CD4-positive, alpha-beta memory T cell (primary cell): ENCODE results near the gene TOR1A. TPM values are rescaled to one million over a fixed set of nuclear protein-coding genes. Genes with fewer than 3 reads are reported as not detected.
A peak's percentile ranks its signal among the peaks of the same experiment; 100 is the strongest.

ENCODE experiments used
- CTCF ChIA-PET: fragments of 350-600 bp; sonication (Branson Sonifier 250); formaldehyde crosslinking; loops from one replicate; lab custom pipeline; 2021; ENCODE audit warnings: inconsistent platforms; ENCODE audit not compliant: partially characterized antibody; lab: Charles Lee
- POLR2A ChIA-PET: fragments of 350-600 bp; sonication (Branson Sonifier 250); formaldehyde crosslinking; loops from one replicate; lab custom pipeline; 2021; ENCODE audit not compliant: partially characterized antibody; lab: Charles Lee
- DNase-seq, 5 donors: peaks; one replicate each; pipeline versions ENCODE4 v3.0.0 to v3.0.0-alpha.2; 2020 to 2022; ENCODE audit warnings: mixed read lengths in 1 of 5
- H3K27ac ChIP-seq: one replicate; pipeline ENCODE4 v1.7.0; 2013; ENCODE audit warnings: low read depth, low read length
- H3K27me3 ChIP-seq: 2 replicates; pipeline ENCODE4 v1.7.0; 2013; ENCODE audit warnings: mild to moderate bottlenecking, low read length, moderate library complexity; ENCODE audit not compliant: insufficient read depth
- H3K36me3 ChIP-seq: 2 replicates; pipeline ENCODE4 v1.7.0; 2013; ENCODE audit warnings: mild to moderate bottlenecking, low read length, moderate library complexity; ENCODE audit not compliant: insufficient read depth
- H3K4me1 ChIP-seq: 2 replicates; pipeline ENCODE4 v1.7.0; 2013; ENCODE audit warnings: mild to moderate bottlenecking, low read length, moderate library complexity; ENCODE audit not compliant: insufficient read depth
- H3K4me3 ChIP-seq, 2 donors: one replicate each; pipeline ENCODE4 v1.7.0; 2013; ENCODE audit warnings: low read length in 2 of 2, mild to moderate bottlenecking in 1 of 2
- H3K9me3 ChIP-seq, 2 donors: one replicate each; pipeline ENCODE4 v1.7.0; 2013; ENCODE audit warnings: low read length in 2 of 2, control low read depth in 1 of 2; ENCODE audit not compliant: control insufficient read depth in 1 of 2
- H3K27ac Mint-ChIP-seq, 7 donors: one replicate each; pipeline ENCODE4 v1.8.0; 2020 to 2021; ENCODE audit warnings: mixed read lengths in 7 of 7, mild to moderate bottlenecking in 6 of 7, inconsistent platforms in 3 of 7, moderate library complexity in 3 of 7
- H3K27me3 Mint-ChIP-seq, 2 donors: one replicate each; pipeline ENCODE4 v1.8.0; 2020 to 2021; ENCODE audit warnings: mixed read lengths in 2 of 2
- H3K36me3 Mint-ChIP-seq, 2 donors: one replicate each; pipeline ENCODE4 v1.8.0; 2020 to 2021; ENCODE audit warnings: mixed read lengths in 2 of 2, inconsistent platforms in 1 of 2, mild to moderate bottlenecking in 1 of 2
- H3K4me1 Mint-ChIP-seq, 4 donors: one replicate each; pipeline ENCODE4 v1.8.0; 2020 to 2021; ENCODE audit warnings: mixed read lengths in 4 of 4, mild to moderate bottlenecking in 1 of 4
- H3K4me3 Mint-ChIP-seq, 8 donors: one replicate each; pipeline ENCODE4 v1.8.0; 2020 to 2021; ENCODE audit warnings: mixed read lengths in 8 of 8, mild to moderate bottlenecking in 7 of 8, moderate library complexity in 6 of 8, inconsistent platforms in 3 of 8
- H3K9me3 Mint-ChIP-seq, 8 donors: one replicate each; pipeline ENCODE4 v1.8.0; 2020 to 2021; ENCODE audit warnings: mixed read lengths in 8 of 8, mild to moderate bottlenecking in 5 of 8, inconsistent platforms in 3 of 8, moderate library complexity in 1 of 8
- intact Hi-C: fragments of 100-400 bp; cut with micrococcal nuclease; formaldehyde crosslinking; loops from one replicate; pipeline ENCODE4 v1.15.1; 2023
- polyA plus RNA-seq, 2 donors: library from polyadenylated mRNA; unstranded; fragments of 300-500 nt; fragmentation: Illumina TruSeq; gene quantifications; one replicate each; pipeline ENCODE4 v1.2.3, GENCODE V29; 2021
- total RNA-seq, 2 experiments: library from RNA; stranded (reverse); gene quantifications; one replicate each; pipeline ENCODE4 v1.2.3, GENCODE V29; 2021

TOR1A gene
- total and polyA plus RNA-seq, 4 experiments from 2014 or later = 39.8 to 82.5 (median 54.1) TPM

DNA sequence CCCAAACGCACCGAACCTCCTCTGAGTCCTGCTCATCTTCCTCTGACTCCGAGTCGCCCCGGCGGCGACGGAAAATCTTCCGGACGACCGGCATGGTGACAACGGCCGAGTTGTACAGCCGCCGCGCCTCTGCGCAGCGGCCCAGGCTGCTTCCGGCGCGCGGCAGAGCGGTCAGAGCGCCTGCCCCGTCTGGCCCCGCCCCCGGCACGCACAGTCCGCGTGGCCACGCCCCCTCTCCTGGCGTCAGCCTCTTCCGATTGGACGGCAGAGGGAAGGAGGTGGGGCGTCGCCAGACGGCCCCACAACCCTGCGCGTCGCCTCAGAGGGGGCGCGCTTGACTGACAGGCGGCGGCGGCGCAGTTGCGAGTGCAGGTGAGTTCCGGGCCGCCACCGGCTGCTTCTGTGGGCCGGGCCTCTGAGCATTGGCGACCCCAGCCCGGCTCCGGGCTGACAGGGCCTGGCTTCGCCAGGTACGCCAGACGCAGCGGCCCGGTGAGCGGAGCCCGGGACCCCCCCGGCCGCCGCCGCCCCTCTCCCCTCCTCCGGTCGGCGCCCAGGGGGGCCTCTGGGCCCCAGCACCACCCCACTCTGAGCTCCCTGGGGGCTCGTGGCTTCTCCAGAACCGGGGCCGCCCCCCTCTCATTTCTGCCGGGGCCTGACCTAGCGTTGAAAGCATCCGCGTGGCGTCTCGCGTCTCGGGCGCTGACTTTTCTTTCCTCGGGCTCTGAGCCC lies 11.4 kb upstream of the TOR1A start, which contains the start of the genes C9orf78 and USP20:
Gene C9orf78 (minus strand): TSS at position 148 of the 732 bp plus-strand sequence. CDS start 54 bp downstream, at position 94.
Gene USP20 (plus strand): TSS at position 331 of the 732 bp plus-strand sequence. CDS start 17,098 bp downstream, outside the sequence.
- Histone ChIP-seq H3K4me3 (peak within 1 kb of the TSS; percentile 76 to 98), H3K27ac (peak within 1 kb of the TSS; percentile 92), H3K27me3 (no peaks in the 10 kb centered on the region), H3K36me3 (peaks cover 33% of the 10 kb centered on the region), H3K4me1 (peaks cover 60% of the 10 kb centered on the region), H3K9me3 (no peaks in the 10 kb centered on the region)
- peak within 1 kb of the TSS; percentile 96 to 99 (median 98) for H3K4me3 Mint-ChIP-seq
- peak; percentile 95 to 98 (median 98) for DNase-seq
- no peaks in the 10 kb centered on the region for H3K27me3 Mint-ChIP-seq
- peak within 1 kb of the TSS; percentile 97 to 99 (median 99) for H3K27ac Mint-ChIP-seq
- H3K36me3 Mint-ChIP-seq = peaks cover 18 to 63% of the 10 kb centered on the region in 2 donors
- CTCF ChIA-PET = interaction anchor here (0.9 to 6.2 kb wide), 5 partner anchors 33 to 264 kb away, joined by 3 to 41 read pairs (median 3); no protein-coding TSS in a partner anchor
- H3K4me1 Mint-ChIP-seq = peaks cover 41 to 69% (median 56%) of the 10 kb centered on the region in 4 donors
- intact Hi-C loops = loop anchor here (1.0 to 5.0 kb wide), 6 partner anchors 11 to 218 kb away; partner anchors contain the start of genes GPR107, TOR1A and TOR1B
- H3K9me3 Mint-ChIP-seq = no peaks in the 10 kb centered on the region
- POLR2A ChIA-PET = interaction anchor here (0.7 to 10.4 kb wide), 25 partner anchors 9 to 293 kb away, joined by 3 to 221 read pairs (median 5); partner anchors contain the start of genes FNBP1, TOR1A and TOR1B

DNA sequence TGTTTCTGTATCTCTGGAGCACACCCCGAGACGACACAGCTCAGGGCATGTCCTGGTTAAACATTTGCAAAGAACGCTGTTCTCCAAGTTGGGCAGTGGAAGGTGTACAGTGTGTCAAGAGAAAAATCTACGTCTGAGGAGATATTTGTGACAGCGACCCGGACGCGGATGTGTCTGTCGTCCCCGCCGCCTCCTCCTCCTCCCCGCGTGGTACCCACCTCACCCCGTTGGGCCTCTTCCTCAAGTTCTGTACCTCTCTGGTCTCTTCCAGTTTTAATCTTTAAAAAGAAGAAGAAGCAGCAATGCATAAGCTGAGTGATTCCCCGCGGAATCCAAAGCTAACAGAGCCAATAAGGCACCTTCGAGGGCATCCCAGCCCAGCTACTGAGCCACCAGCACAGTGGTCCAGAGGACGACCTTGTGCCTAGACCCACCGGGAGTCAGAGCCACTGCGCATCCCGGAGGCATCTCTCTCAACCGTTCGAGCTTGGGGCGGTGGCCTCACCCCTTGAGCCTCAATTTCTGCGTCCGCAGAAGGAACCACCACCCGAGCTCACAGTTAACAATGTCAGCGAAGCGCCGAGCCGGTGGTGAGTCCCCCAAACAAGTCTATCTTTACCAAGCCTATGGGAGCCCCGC lies 10.7 kb upstream of the TOR1A start:
- Mint-ChIP-seq H3K36me3 (peaks cover 22 to 69% of the 10 kb centered on the region in 2 donors), H3K27me3 (no peaks in the 10 kb centered on the region), H3K9me3 (no peaks in the 10 kb centered on the region), H3K27ac (peak overlapping the region; percentile 97 to 99 (median 99)), H3K4me3 (peak overlapping the region; percentile 96 to 99 (median 98)), H3K4me1 (peaks cover 37 to 62% (median 51%) of the 10 kb centered on the region in 4 donors)
- H3K9me3 ChIP-seq = no peaks in the 10 kb centered on the region
- POLR2A ChIA-PET = interaction anchor here (0.7 to 10.4 kb wide), 20 partner anchors 10 to 294 kb away, joined by 3 to 221 read pairs (median 6); partner anchors contain the start of genes FNBP1, TOR1A and TOR1B
- H3K27ac ChIP-seq = peak overlapping the region; percentile 92
- peak overlapping the region; percentile 50 to 76 for H3K4me3 ChIP-seq
- H3K4me1 ChIP-seq = peaks cover 53% of the 10 kb centered on the region
- CTCF ChIA-PET = interaction anchor here (0.9 to 6.2 kb wide), 4 partner anchors 26 to 219 kb away, joined by 3 to 41 read pairs (median 5); no protein-coding TSS in a partner anchor
- H3K36me3 ChIP-seq = peaks cover 40% of the 10 kb centered on the region
- intact Hi-C loops = loop anchor here (1.0 to 5.0 kb wide), 6 partner anchors 10 to 218 kb away; partner anchors contain the start of genes GPR107, TOR1A and TOR1B
- H3K27me3 ChIP-seq = no peaks in the 10 kb centered on the region
- DNase-seq = peak; percentile 49 to 77 (median 62)

DNA sequence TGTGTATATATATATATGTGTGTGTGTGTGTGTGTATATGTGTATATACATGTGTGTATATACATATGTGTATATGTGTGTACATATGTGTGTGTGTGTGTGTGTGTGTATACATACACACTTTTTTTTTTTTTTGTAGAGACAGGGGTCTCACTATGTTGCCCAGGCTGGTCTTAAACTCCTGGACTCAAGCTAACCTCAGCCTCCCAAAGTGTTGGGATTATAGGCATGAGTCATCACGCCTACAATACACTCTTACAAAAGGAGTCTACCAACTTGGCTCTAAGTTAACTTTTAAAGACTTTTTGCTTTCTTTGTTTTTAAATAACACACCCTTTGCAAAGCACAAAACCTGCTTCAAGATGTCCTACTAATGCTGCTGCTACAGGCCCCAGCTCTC lies 9.0 kb upstream of the TOR1A start:
- Mint-ChIP-seq H3K9me3 (no peaks in the 10 kb centered on the region), H3K4me1 (peaks cover 26 to 46% (median 38%) of the 10 kb centered on the region in 4 donors), H3K4me3 (peak overlapping the region in 5 of 8 donors; percentile 79 to 99 (median 98)), H3K27ac (peak overlapping the region in 6 of 7 donors; percentile 53 to 99 (median 74)), H3K36me3 (peaks cover 32 to 81% of the 10 kb centered on the region in 2 donors), H3K27me3 (no peaks in the 10 kb centered on the region)
- intact Hi-C loops = no loop called here
- POLR2A ChIA-PET = interaction anchor here (0.7 to 10.4 kb wide), 6 partner anchors 9 to 208 kb away, joined by 3 to 221 read pairs (median 23); partner anchors contain the start of gene TOR1A
- H3K27ac ChIP-seq = peak overlapping the region; percentile 92
- peaks cover 37% of the 10 kb centered on the region for H3K4me1 ChIP-seq
- H3K4me3 ChIP-seq = no peak overlapping the region
- CTCF ChIA-PET = no interaction called here
- no peak for DNase-seq
- no peaks in the 10 kb centered on the region for H3K9me3 ChIP-seq
- H3K36me3 ChIP-seq = peaks cover 54% of the 10 kb centered on the region
- H3K27me3 ChIP-seq = no peaks in the 10 kb centered on the region

DNA sequence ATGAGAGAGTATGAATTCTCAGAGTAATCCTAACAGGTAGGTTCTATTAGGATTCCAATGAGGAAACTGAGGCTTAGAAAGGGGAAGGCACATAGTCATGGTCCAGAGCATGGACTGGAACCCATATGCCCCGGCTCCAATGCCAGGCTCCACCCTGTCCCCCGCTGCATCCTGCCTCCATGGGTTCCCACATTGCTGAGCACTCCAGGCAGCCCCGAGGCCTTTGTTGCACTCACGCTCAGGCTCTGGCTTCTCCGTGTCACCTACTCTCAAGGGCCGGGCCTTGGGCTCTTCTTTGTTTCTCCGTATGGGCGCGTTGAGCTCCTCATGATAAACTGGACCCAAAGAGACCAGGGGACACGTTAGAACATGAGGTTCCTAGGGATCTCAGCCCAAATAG lies 5.0 kb upstream of the TOR1A start:
- H3K4me1 ChIP-seq = peaks cover 11% of the 10 kb centered on the region
- H3K27ac Mint-ChIP-seq = peak overlapping the region in 1 of 7 donors; percentile 71
- H3K27me3 ChIP-seq = no peaks in the 10 kb centered on the region
- peaks cover 59% of the 10 kb centered on the region for H3K36me3 ChIP-seq
- H3K4me3 Mint-ChIP-seq = no peak overlapping the region
- no peaks in the 10 kb centered on the region for H3K9me3 ChIP-seq
- H3K36me3 Mint-ChIP-seq = peaks cover 27 to 63% of the 10 kb centered on the region in 2 donors
- H3K9me3 Mint-ChIP-seq = no peaks in the 10 kb centered on the region
- no peak overlapping the region for H3K4me3 ChIP-seq
- peaks cover 4 to 14% (median 10%) of the 10 kb centered on the region in 4 donors for H3K4me1 Mint-ChIP-seq
- no peak for DNase-seq
- H3K27ac ChIP-seq = no peak overlapping the region
- H3K27me3 Mint-ChIP-seq = no peaks in the 10 kb centered on the region
- intact Hi-C loops = no loop called here
- CTCF ChIA-PET = interaction anchor here (1.5 kb wide), 1 partner anchor 217 kb away, joined by 3 read pairs; no protein-coding TSS in a partner anchor
- POLR2A ChIA-PET = interaction anchor here (1.7 to 10.4 kb wide), 2 partner anchors 40 to 60 kb away, joined by 4 to 221 read pairs; no protein-coding TSS in a partner anchor

DNA sequence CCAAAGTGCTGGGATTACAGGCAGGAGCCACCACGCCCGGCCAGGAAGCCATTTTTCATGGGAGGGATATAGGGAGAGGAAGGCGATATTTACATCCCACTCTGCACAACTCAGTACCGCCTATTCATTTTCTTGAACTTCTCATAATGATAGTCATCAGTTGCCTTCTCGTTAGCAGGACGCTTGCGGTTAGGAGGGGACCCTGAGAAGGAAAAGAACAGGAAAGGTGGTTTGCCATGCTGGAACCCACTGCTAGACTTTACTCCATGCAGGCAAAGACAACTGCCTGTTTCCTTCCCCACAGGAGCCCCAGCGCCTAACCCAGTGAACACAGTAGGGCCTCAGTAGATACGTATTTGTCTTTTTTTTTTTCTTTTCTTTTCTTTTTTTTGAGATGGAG lies 4.1 kb upstream of the TOR1A start:
- peaks cover 2% of the 10 kb centered on the region for H3K4me1 ChIP-seq
- CTCF ChIA-PET = interaction anchor here (1.5 kb wide), 1 partner anchor 217 kb away, joined by 3 read pairs; no protein-coding TSS in a partner anchor
- intact Hi-C loops = no loop called here
- POLR2A ChIA-PET = interaction anchor here (1.7 kb wide), 1 partner anchor 41 kb away, joined by 4 read pairs; no protein-coding TSS in a partner anchor
- no peaks in the 10 kb centered on the region for H3K9me3 Mint-ChIP-seq
- no peak overlapping the region for H3K27ac Mint-ChIP-seq
- no peaks in the 10 kb centered on the region for H3K9me3 ChIP-seq
- peaks cover 23 to 55% of the 10 kb centered on the region in 2 donors for H3K36me3 Mint-ChIP-seq
- no peak overlapping the region for H3K4me3 Mint-ChIP-seq
- H3K4me1 Mint-ChIP-seq = peaks cover under 1 to 8% (median 4%) of the 10 kb centered on the region in 4 donors
- H3K27me3 ChIP-seq = no peaks in the 10 kb centered on the region
- no peak for DNase-seq
- no peaks in the 10 kb centered on the region for H3K27me3 Mint-ChIP-seq
- H3K36me3 ChIP-seq = peaks cover 52% of the 10 kb centered on the region
- H3K4me3 ChIP-seq = no peak overlapping the region
- no peak overlapping the region for H3K27ac ChIP-seq

DNA sequence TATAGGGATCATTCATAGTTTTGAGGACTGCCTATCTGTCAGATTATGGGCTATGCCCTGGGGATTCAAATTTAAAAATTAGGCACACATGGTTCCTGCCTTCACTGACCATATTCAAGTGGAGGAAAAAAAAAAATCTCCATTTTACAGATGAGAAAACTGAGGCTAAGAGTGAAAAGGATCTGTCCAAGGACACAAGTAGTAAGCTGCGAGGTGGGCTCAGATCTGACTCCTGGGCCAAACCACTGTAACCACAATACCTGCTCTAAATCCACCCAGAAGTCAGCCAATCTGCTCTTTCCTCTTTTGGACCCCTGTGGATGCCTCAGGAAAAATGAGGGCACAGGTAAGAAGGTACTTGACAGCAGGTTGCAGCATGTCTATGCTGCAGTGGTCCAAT lies 2.8 kb upstream of the TOR1A start:
- ChIA-PET POLR2A (interaction anchor here (0.7 kb wide), 1 partner anchor 63 kb away, joined by 3 read pairs; no protein-coding TSS in a partner anchor), CTCF (interaction anchor here (0.9 kb wide), 1 partner anchor 410 kb away, joined by 3 read pairs; no protein-coding TSS in a partner anchor)
- no peak overlapping the region for H3K27ac ChIP-seq
- H3K4me3 ChIP-seq = no peak overlapping the region
- no peaks in the 10 kb centered on the region for H3K9me3 ChIP-seq
- no peaks in the 10 kb centered on the region for H3K27me3 ChIP-seq
- peaks cover 8% of the 10 kb centered on the region for H3K4me1 ChIP-seq
- H3K36me3 ChIP-seq = peaks cover 47% of the 10 kb centered on the region
- H3K9me3 Mint-ChIP-seq = no peaks in the 10 kb centered on the region
- H3K27me3 Mint-ChIP-seq = no peaks in the 10 kb centered on the region
- peaks cover 27 to 57% of the 10 kb centered on the region in 2 donors for H3K36me3 Mint-ChIP-seq
- peaks cover 8 to 17% (median 13%) of the 10 kb centered on the region in 4 donors for H3K4me1 Mint-ChIP-seq
- no peak overlapping the region for H3K4me3 Mint-ChIP-seq
- no peak for DNase-seq
- peak overlapping the region in 2 of 7 donors; percentile 63 to 76 for H3K27ac Mint-ChIP-seq
- intact Hi-C loops = no loop called here
